Activated naive CD4-positive, alpha-beta T cell treated with anti-CD3 and anti-CD28 coated beads, Interleukin-2, amount 50 U/mL, for 24 hours (primary cell): ENCODE measurements around the gene ACBD3.

ENCODE experiments used
- H3K27ac Mint-ChIP-seq: one replicate; pipeline ENCODE4 v1.8.0; 2021; ENCODE audit warnings: mild to moderate bottlenecking, mixed read lengths
- H3K27me3 Mint-ChIP-seq: one replicate; pipeline ENCODE4 v1.8.0; 2021; ENCODE audit warnings: mixed read lengths
- H3K36me3 Mint-ChIP-seq: one replicate; pipeline ENCODE4 v1.8.0; 2021; ENCODE audit warnings: mixed read lengths
- H3K4me1 Mint-ChIP-seq: one replicate; pipeline ENCODE4 v1.8.0; 2021; ENCODE audit warnings: mixed read lengths
- H3K4me3 Mint-ChIP-seq: one replicate; pipeline ENCODE4 v1.8.0; 2021; ENCODE audit warnings: mild to moderate bottlenecking, mixed read lengths
- H3K9me3 Mint-ChIP-seq: one replicate; pipeline ENCODE4 v1.8.0; 2021; ENCODE audit warnings: mixed read lengths

Gene ACBD3

GRCh38 chr1:226097866-226098625 is 88.5 kb downstream of the ACBD3 start:
- Mint-ChIP-seq H3K9me3 (no peaks in the 10 kb centered on the region), H3K27ac (no peak overlapping the region), H3K27me3 (no peaks in the 10 kb centered on the region), H3K36me3 (no peaks in the 10 kb centered on the region), H3K4me1 (peaks cover 13% of the 10 kb centered on the region), H3K4me3 (no peak overlapping the region)

GRCh38 chr1:226095286-226095685 is 91.3 kb downstream of the ACBD3 start:
- no peaks in the 10 kb centered on the region for H3K36me3 Mint-ChIP-seq
- no peaks in the 10 kb centered on the region for H3K27me3 Mint-ChIP-seq
- peaks cover 4% of the 10 kb centered on the region for H3K4me1 Mint-ChIP-seq
- H3K9me3 Mint-ChIP-seq, result no peaks in the 10 kb centered on the region
- H3K27ac Mint-ChIP-seq, result no peak overlapping the region
- no peak overlapping the region for H3K4me3 Mint-ChIP-seq
